ENCODE data around the gene DHRS7.

The DHRS7 gene

GRCh38 chr14:60196291-60196690 is 31.1 kb upstream of the DHRS7 start:
- Histone ChIP-seq H3K4me3 (no peak overlapping the region), H3K27ac (no peak overlapping the region)
- DNase-seq (ENCODE audit: low spot score) = no peak
- TF ChIP-seq CTCF (IDR thresholded peaks at IDR 0.05) = no peak

GRCh38 chr14:60195179-60195810 is 30.1 kb upstream of the DHRS7 start:
- no peak for TF ChIP-seq CTCF (IDR thresholded peaks at IDR 0.05)
- DNase-seq (ENCODE audit: low spot score) = no peak
- no peak overlapping the region for H3K4me3 ChIP-seq

GRCh38 chr14:60189923-60190840 is 25.0 kb upstream of the DHRS7 start:
- no peak for DNase-seq (ENCODE audit: low spot score)
- H3K4me3 ChIP-seq = no peak overlapping the region
- no peak overlapping the region for H3K27ac ChIP-seq
- TF ChIP-seq CTCF (IDR thresholded peaks at IDR 0.05) = no peak

More at GRCh38 chr14:60195179-60195810, 30.1 kb upstream of the DHRS7 start:
- no peak overlapping the region for H3K27ac ChIP-seq

- TF ChIP-seq CTCF (IDR thresholded peaks at IDR 0.05) = no peak
- no peak overlapping the region for H3K4me3 ChIP-seq
- H3K27ac ChIP-seq = no peak overlapping the region
- no peak for DNase-seq (ENCODE audit: low spot score)
Observed at GRCh38 chr14:60188696-60189095, 23.5 kb upstream of the DHRS7 start.

GRCh38 chr14:60188115-60188514 is 22.9 kb upstream of the DHRS7 start:
- no peak for TF ChIP-seq CTCF (IDR thresholded peaks at IDR 0.05)
- no peak overlapping the region for H3K4me3 ChIP-seq
- DNase-seq (ENCODE audit: low spot score) = no peak
- no peak overlapping the region for H3K27ac ChIP-seq

DNA sequence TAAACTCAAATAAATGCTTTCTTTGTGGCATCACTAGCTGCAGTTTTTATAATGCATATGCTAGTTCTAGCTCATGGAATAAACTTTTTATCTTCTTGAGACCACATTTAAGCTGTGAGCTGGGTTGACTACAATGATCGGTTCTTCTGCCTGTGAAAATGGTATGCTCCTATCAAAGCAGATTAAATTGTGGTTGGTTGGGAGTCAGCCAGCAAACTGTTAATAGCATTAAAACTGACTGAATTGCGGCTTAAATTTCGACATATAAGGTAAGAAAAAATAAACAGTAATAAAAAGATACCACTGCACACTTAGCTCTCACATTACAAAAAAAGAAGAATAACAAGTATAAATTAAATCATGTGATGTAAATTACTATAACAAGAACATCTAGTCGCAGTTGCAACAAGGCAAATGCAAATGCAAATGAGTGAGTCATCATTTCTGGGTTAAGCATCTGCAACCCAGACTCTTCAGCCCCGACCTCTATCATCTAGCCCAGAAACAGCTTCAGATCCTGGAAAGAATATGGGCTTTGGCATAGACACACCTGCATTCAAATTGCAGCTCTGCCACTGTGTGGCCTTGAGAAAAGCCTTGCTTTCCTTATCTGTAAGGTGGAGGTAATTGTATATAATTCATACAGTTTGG is 19.8 kb upstream of the DHRS7 start:
- no peak for TF ChIP-seq CTCF (IDR thresholded peaks at IDR 0.05)
- DNase-seq (ENCODE audit: low spot score) = no peak
- Histone ChIP-seq H3K4me3 (no peak overlapping the region), H3K27ac (no peak overlapping the region)

Data from coronary artery (tissue), 2 donors.